ENCODE measurements around the gene DACT2. TPM values are rescaled to one million over a fixed set of nuclear protein-coding genes. Genes with fewer than 3 reads are reported as not detected.

The DACT2 gene
- total and polyA plus RNA-seq, 4 donors = 0.25 to 2.8 (median 0.88) TPM

DNA sequence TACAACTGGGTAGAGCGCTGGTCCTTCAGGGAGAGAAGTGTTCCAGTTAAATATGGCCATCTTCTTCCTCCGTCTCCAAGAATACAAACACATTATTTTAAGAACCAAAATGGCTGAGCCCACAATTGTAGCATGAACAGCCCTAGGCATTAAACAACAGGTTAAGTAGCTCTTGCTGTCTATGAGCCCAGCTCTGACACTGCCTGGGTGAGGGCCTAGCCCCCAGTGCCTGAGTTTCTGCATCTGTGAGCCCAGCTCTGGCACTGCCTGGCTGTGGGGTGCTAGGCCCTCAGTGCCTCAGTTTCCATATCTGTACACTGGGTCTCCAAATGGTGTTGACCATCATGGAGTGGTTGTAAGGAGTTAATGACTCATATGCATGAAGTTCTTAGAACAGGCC, 24.8 kb upstream of the DACT2 start:
- Histone ChIP-seq H3K27ac (ENCODE audit: low read depth in 1 of 2, low read length in 2 of 2) (no peak overlapping the region), H3K36me3 (ENCODE audit: control insufficient read depth in 4 of 4, insufficient read depth in 3 of 4, low read depth in 1 of 4, low read length in 3 of 4) (no peaks in the 10 kb centered on the region), H3K27me3 (ENCODE audit: control insufficient read depth in 4 of 4, insufficient read depth in 4 of 4, low read length in 3 of 4) (no peaks in the 10 kb centered on the region), H3K4me1 (ENCODE audit: control insufficient read depth in 4 of 4, insufficient read depth in 4 of 4, low read length in 3 of 4) (no peaks in the 10 kb centered on the region), H3K9ac (ENCODE audit: low read depth in 1 of 2, low read length in 2 of 2) (no peak overlapping the region), H3K4me3 (ENCODE audit: low read depth in 1 of 3, low read length in 3 of 3) (no peak overlapping the region), H3K9me3 (ENCODE audit: control insufficient read depth in 4 of 4, low read length in 3 of 4) (no peaks in the 10 kb centered on the region)
- DNase-seq (ENCODE audit: low spot score) = no peak
- 96% methylated on average over 2 of the region's 2 CpGs for WGBS
- TF ChIP-seq EGR1 (IDR thresholded peaks at IDR 0.05; ENCODE audit: low read depth in 2 of 2) (no peak), REST (IDR thresholded peaks at IDR 0.05) (no peak), FOXA2 (IDR thresholded peaks at IDR 0.05) (no peak), CTCF (IDR thresholded peaks at IDR 0.05; ENCODE audit: low read depth, low read length, missing input control) (no peak), YY1 (IDR thresholded peaks at IDR 0.05) (no peak), HNF4A (conservative IDR thresholded peaks at IDR 0.05) (no peak), FOXA1 (IDR thresholded peaks at IDR 0.05) (no peak), RXRA (IDR thresholded peaks at IDR 0.05) (no peak), TAF1 (conservative IDR thresholded peaks at IDR 0.05) (no peak), SP1 (IDR thresholded peaks at IDR 0.05) (no peak), MAX (IDR thresholded peaks at IDR 0.05) (no peak), HNF4G (IDR thresholded peaks at IDR 0.05) (no peak), JUND (IDR thresholded peaks at IDR 0.05) (no peak), ZBTB33 (IDR thresholded peaks at IDR 0.05) (no peak), NR2F2 (IDR thresholded peaks at IDR 0.05) (no peak), GABPA (IDR thresholded peaks at IDR 0.05 in 1 of 2, conservative IDR thresholded peaks at IDR 0.05 in 1 of 2) (no peak)
- TF ChIP-seq, protein P1, sequence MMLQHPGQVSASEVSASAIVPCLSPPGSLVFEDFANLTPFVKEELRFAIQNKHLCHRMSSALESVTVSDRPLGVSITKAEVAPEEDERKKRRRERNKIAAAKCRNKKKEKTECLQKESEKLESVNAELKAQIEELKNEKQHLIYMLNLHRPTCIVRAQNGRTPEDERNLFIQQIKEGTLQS (IDR thresholded peaks at IDR 0.05) = no peak

All from liver (tissue), 9 donors.